CD4-positive, alpha-beta T cell treated with Interleukin-4 for 1 hour (primary cell): ENCODE results near the gene USH2A.

ENCODE experiments used
- DNase-seq, 2 donors: peaks; one replicate each; pipeline ENCODE4 v3.0.0-alpha.2; 2020 to 2022

The USH2A gene

GRCh38 chr1:215669806-215670491, 753.3 kb downstream of the USH2A start:
- no peak for DNase-seq

- DNase-seq: no peak
Measured at GRCh38 chr1:215667761-215668160, 755.5 kb downstream of the USH2A start.

- DNase-seq: no peak
Measured at GRCh38 chr1:215665215-215665614, 758.0 kb downstream of the USH2A start.

- DNase-seq: no peak
Measured at GRCh38 chr1:215661033-215661432, 762.2 kb downstream of the USH2A start.

- no peak for DNase-seq
Measured at GRCh38 chr1:215660259-215660658, 763.0 kb downstream of the USH2A start.

- DNase-seq: no peak
Measured at GRCh38 chr1:215657047-215657446, 766.2 kb downstream of the USH2A start.

- DNase-seq: no peak
Measured at GRCh38 chr1:215652371-215652770, 770.9 kb downstream of the USH2A start.

GRCh38 chr1:215651867-215652266, 771.4 kb downstream of the USH2A start:
- no peak for DNase-seq

GRCh38 chr1:215650446-215651149, 772.6 kb downstream of the USH2A start:
- no peak for DNase-seq

- DNase-seq: no peak
Measured at GRCh38 chr1:215648957-215649356, 774.3 kb downstream of the USH2A start.

- no peak for DNase-seq
Measured at GRCh38 chr1:215647738-215648137, 775.5 kb downstream of the USH2A start.

- DNase-seq: no peak
Measured at GRCh38 chr1:215645861-215646260, 777.4 kb downstream of the USH2A start.

- DNase-seq: no peak
Measured at GRCh38 chr1:215645182-215645581, 778.1 kb downstream of the USH2A start.

- DNase-seq: no peak
Measured at GRCh38 chr1:215643592-215644321, 779.5 kb downstream of the USH2A start.

GRCh38 chr1:215640429-215641148, 782.7 kb downstream of the USH2A start:
- DNase-seq: no peak

GRCh38 chr1:215637041-215637573, 786.1 kb downstream of the USH2A start:
- no peak for DNase-seq

GRCh38 chr1:215636258-215636965, 786.8 kb downstream of the USH2A start:
- DNase-seq: no peak

- DNase-seq: no peak
Measured at GRCh38 chr1:215635827-215636226, 787.4 kb downstream of the USH2A start.

- no peak for DNase-seq
Measured at GRCh38 chr1:215631489-215631888, 791.8 kb downstream of the USH2A start.

GRCh38 chr1:215631040-215631439, 792.2 kb downstream of the USH2A start:
- DNase-seq: no peak

GRCh38 chr1:215625949-215626348, 797.3 kb downstream of the USH2A start:
- no peak for DNase-seq

- DNase-seq: no peak
Measured at GRCh38 chr1:215623162-215623561, 800.1 kb downstream of the USH2A start.
